Stimulated activated CD4-positive, alpha-beta T cell treated with anti-CD3 and anti-CD28 coated beads, TNF-alpha, amount 100 ng/mL, for 4 hours (primary cell): ENCODE results near the gene MAPK8.

ENCODE experiments used
- DNase-seq, 3 experiments: peaks; one replicate each; pipeline ENCODE4 v3.0.0-alpha.2; 2020; ENCODE audit warnings: low read depth in 3 of 3

The MAPK8 gene

GRCh38 chr10:48291190-48291589 is 15.3 kb upstream of the MAPK8 start:
- DNase-seq, result no peak

GRCh38 chr10:48292616-48293015 is 13.9 kb upstream of the MAPK8 start:
- no peak for DNase-seq

GRCh38 chr10:48294431-48294830 is 12.0 kb upstream of the MAPK8 start:
- no peak for DNase-seq

GRCh38 chr10:48296576-48297098 is 9.8 kb upstream of the MAPK8 start:
- DNase-seq, result no peak

- DNase-seq, result no peak
These were observed 7.4 kb upstream of the MAPK8 start for GRCh38 chr10:48299066-48299465.

- no peak for DNase-seq
These were observed 6.8 kb upstream of the MAPK8 start for GRCh38 chr10:48299692-48300091.

- DNase-seq, result no peak
These were observed 5.9 kb upstream of the MAPK8 start for GRCh38 chr10:48300556-48300955.

GRCh38 chr10:48302515-48303476 is 3.7 kb upstream of the MAPK8 start:
- DNase-seq, result no peak

- DNase-seq, result no peak
These were observed 592 bp upstream of the MAPK8 start for GRCh38 chr10:48305905-48306264.

GRCh38 chr10:48306870-48307710 is 613 bp downstream of the MAPK8 start:
- DNase-seq, result peak in 2 of 3 experiments; percentile 59 to 61

GRCh38 chr10:48307711-48308018 is 1.2 kb downstream of the MAPK8 start:
- no peak for DNase-seq

GRCh38 chr10:48309711-48310226 is 3.3 kb downstream of the MAPK8 start:
- DNase-seq, result no peak

GRCh38 chr10:48314107-48314506 is 7.6 kb downstream of the MAPK8 start:
- DNase-seq, result no peak

GRCh38 chr10:48316236-48316635 is 9.8 kb downstream of the MAPK8 start:
- DNase-seq, result no peak

GRCh38 chr10:48317321-48317990 is 11.0 kb downstream of the MAPK8 start:
- no peak for DNase-seq

- no peak for DNase-seq
These were observed 15.5 kb downstream of the MAPK8 start for GRCh38 chr10:48322017-48322416.

GRCh38 chr10:48324580-48324979 is 18.1 kb downstream of the MAPK8 start:
- DNase-seq, result no peak

GRCh38 chr10:48330269-48330668 is 23.8 kb downstream of the MAPK8 start:
- DNase-seq, result no peak

GRCh38 chr10:48331436-48331835 is 25.0 kb downstream of the MAPK8 start:
- no peak for DNase-seq

GRCh38 chr10:48332166-48332870 is 25.8 kb downstream of the MAPK8 start:
- DNase-seq, result no peak

- no peak for DNase-seq
These were observed 26.4 kb downstream of the MAPK8 start for GRCh38 chr10:48332871-48333216.
